Spinal cord (tissue), 10 donors: Measurements from ENCODE around the gene SLC39A9. TPM values are rescaled to one million over a fixed set of nuclear protein-coding genes. Genes with fewer than 3 reads are reported as not detected.
"Not testable (repeated sequence)": the region's sequence is repeated elsewhere in the genome, so short reads cannot be mapped to it uniquely, and the experiment has no call there.

Experiments used
- DNase-seq, 6 donors: peaks; one replicate each; pipeline versions ENCODE4 v3.0.0 to v3.0.0-alpha.2; 2013 to 2015; ENCODE audit warnings: low spot score in 6 of 6, low read depth in 4 of 6
- H3K27ac ChIP-seq: one replicate; pipeline ENCODE4 v1.5.1; 2013; ENCODE audit warnings: low read depth, low read length, control low read depth
- H3K27me3 ChIP-seq: one replicate; pipeline ENCODE4 v1.6.1; 2013; ENCODE audit warnings: low read length; ENCODE audit not compliant: control insufficient read depth, insufficient read depth
- H3K36me3 ChIP-seq: one replicate; pipeline ENCODE4 v1.6.1; 2013; ENCODE audit warnings: low read length; ENCODE audit not compliant: control insufficient read depth, insufficient read depth
- H3K4me1 ChIP-seq: one replicate; pipeline ENCODE4 v1.6.1; 2013; ENCODE audit warnings: low read length; ENCODE audit not compliant: control insufficient read depth, insufficient read depth
- H3K4me3 ChIP-seq: one replicate; pipeline ENCODE4 v1.5.1; 2013; ENCODE audit warnings: low read depth, low read length, control low read depth
- H3K9me3 ChIP-seq: one replicate; pipeline ENCODE4 v1.6.1; 2013; ENCODE audit warnings: low read length; ENCODE audit not compliant: control insufficient read depth, insufficient read depth
- WGBS: methylation state at CpG from one replicate; pipeline ENCODE4 v1.1.5; 2013; ENCODE audit warnings: missing lambda C conversion rate; ENCODE audit not compliant: insufficient coverage; 5-methylcytosine and 5-hydroxymethylcytosine counted together
- polyA plus RNA-seq, 2 donors: library from polyadenylated mRNA; unstranded; fragments of 120-200 nt; gene quantifications; one replicate each; pipeline ENCODE4 v1.2.1, GENCODE V29; 2013; ENCODE audit not compliant: insufficient read length in 2 of 2
- total RNA-seq, 2 donors: library from RNA; depleted of rRNA in 1 of 2; stranded (reverse); fragments of 120-200 nt in 1 of 2; fragments of >200 nt in 1 of 2; gene quantifications; one replicate each; pipeline versions ENCODE4 v1.2.3 to v1.2.4, GENCODE V29; 2013 to 2014
- donor health status: healthy.

SLC39A9 gene
- total and polyA plus RNA-seq, 4 donors: 54.4 to 137 (median 82.6) TPM

GRCh38 chr14:69378274-69378673 lies 20.2 kb upstream of the SLC39A9 start:
- Histone ChIP-seq H3K27ac (no peak overlapping the region), H3K9me3 (no peaks in the 10 kb centered on the region), H3K4me3 (no peak overlapping the region), H3K36me3 (peaks cover 8% of the 10 kb centered on the region), H3K4me1 (no peaks in the 10 kb centered on the region), H3K27me3 (no peaks in the 10 kb centered on the region)
- no CpG with 5 or more reads among the region's 2 CpGs for WGBS
- no peak for DNase-seq

GRCh38 chr14:69387311-69387710 lies 11.2 kb upstream of the SLC39A9 start:
- Histone ChIP-seq H3K27ac (no peak overlapping the region), H3K36me3 (peaks cover 24% of the 10 kb centered on the region), H3K9me3 (no peaks in the 10 kb centered on the region)

GRCh38 chr14:69391400-69391799 lies 7.1 kb upstream of the SLC39A9 start:
- WGBS: 100% methylated on average over 1 of the region's 8 CpGs
- peaks cover 38% of the 10 kb centered on the region for H3K36me3 ChIP-seq
- H3K4me1 ChIP-seq, DNase-seq, H3K27ac ChIP-seq, H3K9me3 ChIP-seq, H3K4me3 ChIP-seq, H3K27me3 ChIP-seq: not testable (repeated sequence)

More at GRCh38 chr14:69387311-69387710, 11.2 kb upstream of the SLC39A9 start:
- WGBS: no CpG with 5 or more reads among the region's 3 CpGs
- DNase-seq: no peak
- Histone ChIP-seq H3K4me3 (no peak overlapping the region), H3K27me3 (no peaks in the 10 kb centered on the region), H3K4me1 (no peaks in the 10 kb centered on the region)

- Histone ChIP-seq H3K4me3 (no peak overlapping the region), H3K4me1 (peaks cover 4% of the 10 kb centered on the region), H3K27ac (no peak overlapping the region), H3K9me3 (no peaks in the 10 kb centered on the region), H3K27me3 (no peaks in the 10 kb centered on the region), H3K36me3 (peaks cover 35% of the 10 kb centered on the region)
- DNase-seq: no peak
- WGBS: no CpG with 5 or more reads among the region's 3 CpGs
Observed at GRCh38 chr14:69392481-69392880, 6.0 kb upstream of the SLC39A9 start.

- no peak overlapping the region for H3K4me3 ChIP-seq
Observed at GRCh38 chr14:69395929-69396328, 2.6 kb upstream of the SLC39A9 start.

GRCh38 chr14:69398818-69399210 lies 322 bp downstream of the SLC39A9 start:
- Histone ChIP-seq H3K4me1 (peaks cover 12% of the 10 kb centered on the region), H3K4me3 (peak overlapping the region; percentile 97), H3K36me3 (peaks cover 8% of the 10 kb centered on the region), H3K27ac (peak overlapping the region; percentile 89), H3K27me3 (no peaks in the 10 kb centered on the region), H3K9me3 (no peaks in the 10 kb centered on the region)
- no peak for DNase-seq
- WGBS: 0% methylated on average over 15 of the region's 18 CpGs

More at GRCh38 chr14:69395929-69396328, 2.6 kb upstream of the SLC39A9 start:
- Histone ChIP-seq H3K27ac (no peak overlapping the region), H3K4me1 (peaks cover 10% of the 10 kb centered on the region), H3K9me3 (no peaks in the 10 kb centered on the region), H3K36me3 (peaks cover 22% of the 10 kb centered on the region), H3K27me3 (no peaks in the 10 kb centered on the region)
- DNase-seq: no peak
- 100% methylated on average over 3 of the region's 4 CpGs for WGBS

GRCh38 chr14:69399750-69400149 lies 1.3 kb downstream of the SLC39A9 start:
- no peaks in the 10 kb centered on the region for H3K27me3 ChIP-seq
- no peak for DNase-seq
- peak overlapping the region; percentile 97 for H3K4me3 ChIP-seq
- H3K9me3 ChIP-seq: no peaks in the 10 kb centered on the region
- no peak overlapping the region for H3K27ac ChIP-seq
- 95% methylated on average over 7 of the region's 8 CpGs for WGBS
- peaks cover 12% of the 10 kb centered on the region for H3K4me1 ChIP-seq
- peaks cover 5% of the 10 kb centered on the region for H3K36me3 ChIP-seq

GRCh38 chr14:69400154-69400553 lies 1.7 kb downstream of the SLC39A9 start:
- no peak overlapping the region for H3K4me3 ChIP-seq
- no peaks in the 10 kb centered on the region for H3K9me3 ChIP-seq
- peaks cover 5% of the 10 kb centered on the region for H3K36me3 ChIP-seq
- WGBS: 93% methylated on average over 4 of the region's 6 CpGs
- DNase-seq: no peak
- no peaks in the 10 kb centered on the region for H3K27me3 ChIP-seq
- no peak overlapping the region for H3K27ac ChIP-seq
- H3K4me1 ChIP-seq: peaks cover 12% of the 10 kb centered on the region

- Histone ChIP-seq H3K4me1 (peaks cover 12% of the 10 kb centered on the region), H3K27me3 (no peaks in the 10 kb centered on the region), H3K4me3 (no peak overlapping the region), H3K9me3 (no peaks in the 10 kb centered on the region), H3K36me3 (peaks cover 3% of the 10 kb centered on the region), H3K27ac (no peak overlapping the region)
- WGBS: no CpG with 5 or more reads among the region's 2 CpGs
- DNase-seq: no peak
Observed at GRCh38 chr14:69401841-69402240, 3.3 kb downstream of the SLC39A9 start.

GRCh38 chr14:69404478-69404877 lies 6.0 kb downstream of the SLC39A9 start:
- H3K36me3 ChIP-seq: peaks cover 5% of the 10 kb centered on the region
- H3K27ac ChIP-seq: no peak overlapping the region
- no peak for DNase-seq
- WGBS: no CpG with 5 or more reads among the region's 3 CpGs
- H3K27me3 ChIP-seq: no peaks in the 10 kb centered on the region
- H3K4me3 ChIP-seq: no peak overlapping the region
- H3K4me1 ChIP-seq: peaks cover 7% of the 10 kb centered on the region
- no peaks in the 10 kb centered on the region for H3K9me3 ChIP-seq
